GM12878 (cell line): ENCODE measurements around the gene SLC30A4. TPM values are rescaled to one million over a fixed set of nuclear protein-coding genes. Genes with fewer than 3 reads are reported as not detected.

Experiments
- ATAC-seq: fragments of 200-7000 bp; cut with Tn5 transposase; 3 replicates; pipeline ENCODE4 v1.9.1; 2020; ENCODE audit warnings: mild to moderate bottlenecking, moderate library complexity
- BruUV-seq: library from RNA; stranded (reverse); fragments of 400-500 nt; replicated peaks from 2 replicates; lab custom pipeline; 2021; lab: Mats Ljungman, UMichigan
- CTCF ChIA-PET: fragments of 300-600 bp; sonication (Branson Sonifier 250); formaldehyde crosslinking; extraction: SDS; loops from one replicate; lab custom pipeline; 2021; ENCODE audit warnings: inconsistent platforms; lab: Yijun Ruan, JAX
- POLR2A ChIA-PET: fragments of 350-600 bp; formaldehyde crosslinking; extraction: SDS; loops from one replicate; lab custom pipeline; 2021; ENCODE audit warnings: inconsistent platforms; lab: Charles Lee
- RAD21 ChIA-PET: fragments of 300-600 bp; sonication (Branson Sonifier 250); formaldehyde crosslinking; loops from one replicate; lab custom pipeline; 2023; ENCODE audit warnings: antibody characterized with exemption; ENCODE audit not compliant: unreplicated experiment; lab: Charles Lee
- SMC1A ChIA-PET: fragments of 300-600 bp; sonication (Branson Sonifier 250); formaldehyde crosslinking; loops from one replicate; lab custom pipeline; 2023; ENCODE audit not compliant: unreplicated experiment, uncharacterized antibody; lab: Charles Lee
- DNase-seq: peaks from one replicate; pipeline ENCODE4 v3.0.0-alpha.2; 2011; ENCODE audit warnings: low read depth, low spot score
- FAIRE-seq: peaks from 3 replicates; lab custom pipeline; 2011; peaks lifted over from hg19 to GRCh38; lab: Jason Lieb, UNC
- H2AFZ ChIP-seq: 2 replicates; pipeline ENCODE4 v1.6.0; 2011; ENCODE audit warnings: low read depth, low read length, control low read depth; ENCODE audit not compliant: control insufficient read depth
- H3K27ac ChIP-seq: 2 replicates; pipeline ENCODE4 v1.5.1; 2011; ENCODE audit warnings: control low read depth; ENCODE audit not compliant: control insufficient read depth, insufficient read depth
- H3K27me3 ChIP-seq, 2 experiments: replicated peaks in 1 of 2; 2 replicates each; pipeline versions ENCODE4 v1.6.0 to v1.6.1; 2011; ENCODE audit warnings: low read length in 1 of 2; ENCODE audit not compliant: control insufficient read depth in 2 of 2, insufficient read depth in 2 of 2
- H3K36me3 ChIP-seq, 2 experiments: 2 replicates each; pipeline ENCODE4 v1.5.1; 2011; ENCODE audit warnings: low read length in 1 of 2; ENCODE audit not compliant: control insufficient read depth in 2 of 2, insufficient read depth in 2 of 2
- H3K4me1 ChIP-seq: 2 replicates; pipeline ENCODE4 v1.6.1; 2011; ENCODE audit warnings: mild to moderate bottlenecking, low read length, moderate library complexity, mixed read lengths; ENCODE audit not compliant: control insufficient read depth, insufficient read depth
- H3K4me2 ChIP-seq: 2 replicates; pipeline ENCODE4 v1.6.0; 2011; ENCODE audit warnings: control low read depth; ENCODE audit not compliant: control insufficient read depth, insufficient read depth
- H3K4me3 ChIP-seq: fragments of 200-600 bp; sonication (generic); 2 replicates; pipeline ENCODE4 v1.5.1; 2016
- H3K79me2 ChIP-seq: 2 replicates; pipeline ENCODE4 v1.6.0; 2011; ENCODE audit warnings: low read length; ENCODE audit not compliant: control insufficient read depth, insufficient read depth
- H3K9ac ChIP-seq: 2 replicates; pipeline ENCODE4 v1.8.0; 2011; ENCODE audit warnings: low read length, control low read depth, mixed read lengths; ENCODE audit not compliant: control insufficient read depth, insufficient read depth
- H3K9me3 ChIP-seq: replicated peaks from 3 replicates; pipeline ENCODE4 v1.5.1; 2011; ENCODE audit warnings: mild to moderate bottlenecking, low read length; ENCODE audit not compliant: control insufficient read depth, insufficient read depth
- H4K20me1 ChIP-seq: 2 replicates; pipeline ENCODE4 v1.6.0; 2011; ENCODE audit not compliant: control insufficient read depth, insufficient read depth
- ASH2L ChIP-seq: fragments of 300-600, 200-600 bp; sonication (generic); IDR thresholded peaks from 2 replicates; pipeline ENCODE4 v1.6.1; 2017; ENCODE audit warnings: low read depth, mild to moderate bottlenecking, borderline replicate concordance
- ETV6 ChIP-seq, 2 experiments: fragments of 450-650 bp in 1 of 2; IDR thresholded peaks in 1 of 2; conservative IDR thresholded peaks in 1 of 2; 2 replicates each; pipeline ENCODE4 v1.6.1; 2014; ENCODE audit warnings: antibody characterized with exemption in 1 of 2, borderline replicate concordance in 1 of 2, low read depth in 1 of 2, mild to moderate bottlenecking in 1 of 2, moderate library complexity in 1 of 2
- FOXM1 ChIP-seq: IDR thresholded peaks from 2 replicates; pipeline ENCODE4 v1.6.1; 2012; ENCODE audit warnings: low read depth, mild to moderate bottlenecking, inconsistent platforms, low read length, moderate library complexity
- JUNB ChIP-seq: IDR thresholded peaks from 2 replicates; pipeline ENCODE4 v1.6.1; 2016; ENCODE audit warnings: antibody characterized with exemption, mild to moderate bottlenecking
- MTA2 ChIP-seq: fragments of 450-650 bp; IDR thresholded peaks from 2 replicates; pipeline ENCODE4 v1.6.1; 2016; ENCODE audit warnings: low read depth, mild to moderate bottlenecking, moderate library complexity
- MXI1 ChIP-seq: fragments of 150-350 bp; IDR thresholded peaks from 2 replicates; pipeline ENCODE4 v1.6.1; 2011; ENCODE audit warnings: low read depth, mild to moderate bottlenecking, inconsistent platforms, low read length, improper control_type of control experiment
- RUNX3 ChIP-seq: IDR thresholded peaks from 2 replicates; pipeline ENCODE4 v1.6.1; 2012; ENCODE audit warnings: low read length, inconsistent platforms
- TARDBP ChIP-seq: IDR thresholded peaks from 2 replicates; pipeline ENCODE4 v1.6.1; 2016; ENCODE audit warnings: borderline replicate concordance
- ZNF207 ChIP-seq: fragments of 450-650 bp; IDR thresholded peaks from 2 replicates; pipeline ENCODE4 v1.6.1; 2014; ENCODE audit warnings: antibody characterized with exemption, mild to moderate bottlenecking, borderline replicate concordance
- WGBS: methylation state at CpG from one replicate; pipeline ENCODE4 v1.1.6; 2016; ENCODE audit warnings: low lambda C conversion rate; ENCODE audit not compliant: insufficient replicate concordance, insufficient coverage; ENCODE audit errors: missing lambda C conversion rate; 5-methylcytosine and 5-hydroxymethylcytosine counted together
- in situ Hi-C: fragments of 300-500 bp; cut with MboI; formaldehyde crosslinking; loops from 9 replicates; pipeline ENCODE4 v1.14.3; 2018; ENCODE audit warnings: mixed read lengths
- intact Hi-C: fragments of 100-400 bp; cut with micrococcal nuclease; formaldehyde crosslinking; loops from one replicate; pipeline ENCODE4 v1.14.2; 2022; ENCODE audit not compliant: unreplicated experiment
- polyA plus RNA-seq, 11 experiments: library from polyadenylated mRNA; depleted of rRNA in 4 of 11; unstranded in 6 of 11; stranded (reverse) in 5 of 11; fragments of >200 nt; fragmentation: Nextera tagmentation in 4 of 11; fragmentation: Illumina TruSeq in 1 of 11; extraction: Ambion mirVana in 4 of 11; extraction: Trizol in 1 of 11; gene quantifications; 1 replicate in 1 of 11; 2 replicates in 10 of 11; pipeline versions ENCODE4 v1.2.1 to v1.2.3, GENCODE V29; 2011 to 2016; ENCODE audit warnings: inconsistent platforms in 2 of 11, missing spikeins in 2 of 11, low read depth in 1 of 11
- total RNA-seq, 4 experiments: library from RNA; depleted of rRNA in 3 of 4; stranded (reverse); fragments of >200 nt in 3 of 4; fragmentation: Illumina TruSeq in 1 of 4; extraction: Trizol in 1 of 4; gene quantifications; 2 replicates each; pipeline versions ENCODE4 v1.2.1 to v1.2.3, GENCODE V29; 2013 to 2021
- TF ChIP-seq, protein P1 (sequence below): fragments of 450-650 bp; IDR thresholded peaks from 2 replicates; pipeline ENCODE4 v1.6.1; 2016; ENCODE audit warnings: mild to moderate bottlenecking

Gene SLC30A4
- total and polyA plus RNA-seq, 10 of the 15 experiments (the other 5 are each of a cell fraction or from before 2014, with no cell fraction given) = 0.05 to 0.31 (median 0.20) TPM

- Histone ChIP-seq H3K27me3 (no peaks in the 10 kb centered on the region), H3K79me2 (no peaks in the 10 kb centered on the region), H3K4me3 (no peak overlapping the region), H3K36me3 (no peaks in the 10 kb centered on the region), H3K27ac (no peak overlapping the region), H2AFZ (no peak overlapping the region), H3K4me1 (no peaks in the 10 kb centered on the region), H3K9me3 (no peaks in the 10 kb centered on the region), H4K20me1 (no peaks in the 10 kb centered on the region), H3K4me2 (no peak overlapping the region), H3K9ac (no peak overlapping the region)
- no peak for TF ChIP-seq FOXM1
- TF ChIP-seq TARDBP = no peak
- TF ChIP-seq MXI1 = no peak
- TF ChIP-seq RUNX3 = no peak
- no peak for TF ChIP-seq ZNF207
- no TSS peak for BruUV-seq
- in situ Hi-C loops = no loop called here
- intact Hi-C loops = no loop called here
- CTCF ChIA-PET = interaction anchor here (1.1 to 3.2 kb wide), 3 partner anchors 9 to 19 kb away, joined by 4 to 23 read pairs (median 9); no protein-coding TSS in a partner anchor
- no peak for FAIRE-seq
- no peak for DNase-seq
- SMC1A ChIA-PET = interaction anchor here (1.3 to 2.4 kb wide), 3 partner anchors 9 to 174 kb away, joined by 3 to 10 read pairs (median 5); no protein-coding TSS in a partner anchor
- 59% methylated on average over 5 of the region's 5 CpGs for WGBS
- no peak for ATAC-seq
- POLR2A ChIA-PET = no interaction called here
- RAD21 ChIA-PET = interaction anchor here (0.6 kb wide), 1 partner anchor 8 kb away, joined by 3 read pairs; no protein-coding TSS in a partner anchor
Measured at GRCh38 chr15:45439521-45440260, 82.9 kb downstream of the SLC30A4 start.

DNA sequence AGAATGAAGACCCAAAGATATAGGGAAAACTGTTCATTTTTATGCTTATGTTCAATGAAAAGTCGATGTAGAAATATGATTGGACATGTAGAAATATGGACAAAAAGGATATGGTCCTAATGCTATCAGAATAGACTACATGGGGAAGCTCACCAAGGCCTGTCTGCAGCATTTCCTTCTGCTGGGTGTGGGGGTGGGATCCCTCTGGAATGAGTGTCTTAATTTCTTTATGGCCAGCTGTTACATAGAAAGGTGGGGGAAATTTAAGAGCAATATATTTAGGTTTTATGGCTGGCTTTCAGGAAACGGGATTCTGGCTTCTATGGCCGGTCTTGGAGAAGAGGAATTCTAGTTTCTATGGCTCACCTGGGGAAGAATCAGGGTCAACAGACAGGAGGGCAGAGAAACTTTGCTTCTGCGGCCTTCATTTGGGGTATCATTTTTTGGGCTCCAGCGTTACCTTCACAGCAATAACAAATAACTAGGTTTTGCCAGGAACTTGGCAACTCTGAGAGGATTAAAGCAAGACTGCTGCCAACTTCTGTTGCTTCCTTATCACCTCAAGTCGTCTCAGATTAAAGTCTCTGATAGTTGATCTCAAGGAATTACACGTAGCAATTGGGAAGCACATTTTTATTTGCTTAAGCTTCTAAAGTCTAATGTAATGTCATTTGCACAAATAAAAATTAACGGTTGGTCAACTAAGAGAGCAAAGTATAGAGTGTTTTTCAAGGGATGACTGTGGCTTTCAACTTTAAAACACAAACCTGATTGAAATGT is 87.2 kb downstream of the SLC30A4 start:
- intact Hi-C loops = no loop called here
- ChIA-PET CTCF (interaction anchor here (2.2 kb wide), 1 partner anchor 22 kb away, joined by 8 read pairs; no protein-coding TSS in a partner anchor), SMC1A (no interaction called here), RAD21 (no interaction called here), POLR2A (no interaction called here)
- H3K4me1 ChIP-seq = no peaks in the 10 kb centered on the region
- in situ Hi-C loops = no loop called here
- H3K9ac ChIP-seq = no peak overlapping the region
- H3K36me3 ChIP-seq = no peaks in the 10 kb centered on the region
- no peaks in the 10 kb centered on the region for H3K79me2 ChIP-seq
- DNase-seq (no peak), FAIRE-seq (no peak), ATAC-seq (no peak)
- 40% methylated on average over 8 of the region's 8 CpGs for WGBS
- H3K4me2 ChIP-seq = no peak overlapping the region
- H3K27ac ChIP-seq = no peak overlapping the region
- no peaks in the 10 kb centered on the region for H3K27me3 ChIP-seq
- H3K9me3 ChIP-seq = no peaks in the 10 kb centered on the region
- H3K4me3 ChIP-seq = no peak overlapping the region
- no peak overlapping the region for H2AFZ ChIP-seq
- BruUV-seq = no TSS peak
- H4K20me1 ChIP-seq = no peaks in the 10 kb centered on the region
- TF ChIP-seq ASH2L = no peak
- TF ChIP-seq, protein P1, sequence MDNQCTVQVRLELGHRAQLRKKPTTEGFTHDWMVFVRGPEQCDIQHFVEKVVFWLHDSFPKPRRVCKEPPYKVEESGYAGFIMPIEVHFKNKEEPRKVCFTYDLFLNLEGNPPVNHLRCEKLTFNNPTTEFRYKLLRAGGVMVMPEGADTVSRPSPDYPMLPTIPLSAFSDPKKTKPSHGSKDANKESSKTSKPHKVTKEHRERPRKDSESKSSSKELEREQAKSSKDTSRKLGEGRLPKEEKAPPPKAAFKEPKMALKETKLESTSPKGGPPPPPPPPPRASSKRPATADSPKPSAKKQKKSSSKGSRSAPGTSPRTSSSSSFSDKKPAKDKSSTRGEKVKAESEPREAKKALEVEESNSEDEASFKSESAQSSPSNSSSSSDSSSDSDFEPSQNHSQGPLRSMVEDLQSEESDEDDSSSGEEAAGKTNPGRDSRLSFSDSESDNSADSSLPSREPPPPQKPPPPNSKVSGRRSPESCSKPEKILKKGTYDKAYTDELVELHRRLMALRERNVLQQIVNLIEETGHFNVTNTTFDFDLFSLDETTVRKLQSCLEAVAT = no peak
- TF ChIP-seq MTA2 = no peak
- no peak for TF ChIP-seq ETV6 (conservative IDR thresholded peaks at IDR 0.05 in 1 of 2, IDR thresholded peaks at IDR 0.05 in 1 of 2; ENCODE audit: borderline replicate concordance in 1 of 2, low read depth in 1 of 2)
- no peak for TF ChIP-seq JUNB
